IPS DF 4.7 (cell line): ENCODE measurements around the gene CDH18.

Experiments
- DNase-seq: peaks from one replicate; pipeline ENCODE4 v3.0.0-alpha.2; 2013; ENCODE audit warnings: low spot score; ENCODE audit errors: extremely low read depth

CDH18 gene

DNA sequence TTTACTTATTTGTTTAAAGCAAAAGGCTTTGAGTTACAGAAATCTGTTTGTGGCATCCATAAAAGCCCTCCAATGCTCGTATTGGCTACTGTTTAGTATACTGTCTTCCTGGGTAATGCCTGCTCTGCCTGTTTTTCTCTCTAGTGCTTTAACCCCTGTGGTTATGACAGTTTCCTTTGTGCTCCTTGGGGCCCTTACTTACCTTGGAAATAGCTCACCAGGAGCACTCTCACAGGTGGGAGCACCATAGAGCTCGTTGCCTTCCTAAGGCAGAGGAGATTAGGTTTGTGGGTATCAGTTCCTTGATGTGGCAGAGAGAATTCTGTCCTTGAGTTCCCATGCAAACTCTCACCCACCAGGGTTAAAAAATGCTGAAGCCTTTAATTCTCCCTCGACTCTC, 242.8 kb downstream of the CDH18 start:
- no peak for DNase-seq

DNA sequence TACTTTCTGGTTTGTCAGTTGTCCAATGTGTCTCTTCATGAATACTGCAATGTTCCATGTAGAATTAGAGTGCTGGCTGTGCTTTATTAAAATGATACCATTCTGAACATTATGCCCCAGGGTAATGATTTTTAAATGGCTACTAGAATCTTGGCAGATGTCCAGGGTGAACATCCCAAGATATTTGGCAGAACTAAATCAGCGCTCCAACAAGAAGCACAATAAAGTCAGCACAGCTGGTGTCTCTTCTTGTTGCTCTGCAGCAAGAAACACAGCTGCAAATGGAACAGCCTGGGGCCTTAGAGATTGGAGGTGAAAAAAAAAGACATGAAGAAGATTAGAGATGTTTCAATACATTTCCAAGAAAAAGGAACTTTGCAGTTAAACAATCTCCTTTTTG, 248.3 kb downstream of the CDH18 start:
- no peak for DNase-seq

DNA sequence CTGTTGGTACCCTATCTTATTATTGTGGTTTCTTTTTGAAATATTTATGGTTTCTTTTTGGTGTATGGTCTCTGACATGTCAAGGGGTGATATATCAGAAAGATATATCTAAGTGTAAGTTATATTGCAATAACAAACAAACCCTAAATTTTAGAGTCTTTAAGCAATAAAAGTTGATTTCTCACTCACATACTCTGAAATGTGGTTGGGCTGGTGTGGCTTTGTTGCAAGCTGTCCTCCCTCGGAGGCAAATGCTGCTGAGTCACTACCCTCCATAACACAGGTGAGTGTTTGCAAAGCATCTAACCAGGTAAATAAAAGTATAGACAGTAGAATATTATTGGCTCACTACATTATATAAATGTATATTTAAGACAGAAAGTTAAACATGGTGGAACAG, 253.2 kb downstream of the CDH18 start:
- no peak for DNase-seq

DNA sequence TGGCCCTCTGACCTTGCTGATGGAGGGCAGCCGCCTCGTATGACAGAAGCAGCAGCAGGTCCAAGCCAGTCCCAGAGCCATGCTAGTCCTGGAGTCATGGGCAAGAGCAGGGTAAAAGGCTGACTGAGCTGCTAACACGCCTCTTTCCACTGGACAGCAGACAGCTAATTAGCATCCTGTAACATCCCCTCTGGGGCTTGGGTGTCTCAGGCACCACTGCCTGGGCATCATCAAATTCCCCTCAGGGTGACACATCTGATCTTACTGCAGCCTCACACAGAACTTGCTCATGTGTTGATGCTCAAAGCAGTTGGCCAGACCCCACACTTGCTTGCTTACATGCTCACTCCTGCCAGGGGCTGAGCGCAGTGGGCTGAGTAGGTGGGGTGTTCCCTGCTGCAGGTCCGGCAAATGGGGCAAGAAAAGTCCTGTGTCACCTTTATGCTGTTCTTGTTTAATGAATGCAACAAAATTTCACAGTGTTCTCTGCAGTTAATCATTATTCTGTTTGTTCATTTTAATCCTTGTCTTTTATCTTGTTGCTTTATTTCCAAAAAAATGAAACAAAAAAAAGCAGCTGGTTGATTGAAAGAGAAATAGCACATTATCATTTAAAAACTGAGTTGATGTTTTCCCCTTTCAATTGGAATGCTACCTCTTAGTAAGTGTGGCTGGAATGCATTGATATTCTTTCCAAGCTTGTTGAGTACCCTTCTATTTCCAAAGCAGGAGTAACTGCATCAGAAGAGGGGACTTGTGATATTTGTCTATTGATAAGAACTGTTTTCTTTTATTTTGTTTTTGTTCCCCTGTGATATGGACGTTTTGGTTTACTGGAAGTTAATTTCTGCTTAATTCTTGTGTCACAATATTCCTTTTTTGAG, 254.1 kb downstream of the CDH18 start:
- DNase-seq = no peak

DNA sequence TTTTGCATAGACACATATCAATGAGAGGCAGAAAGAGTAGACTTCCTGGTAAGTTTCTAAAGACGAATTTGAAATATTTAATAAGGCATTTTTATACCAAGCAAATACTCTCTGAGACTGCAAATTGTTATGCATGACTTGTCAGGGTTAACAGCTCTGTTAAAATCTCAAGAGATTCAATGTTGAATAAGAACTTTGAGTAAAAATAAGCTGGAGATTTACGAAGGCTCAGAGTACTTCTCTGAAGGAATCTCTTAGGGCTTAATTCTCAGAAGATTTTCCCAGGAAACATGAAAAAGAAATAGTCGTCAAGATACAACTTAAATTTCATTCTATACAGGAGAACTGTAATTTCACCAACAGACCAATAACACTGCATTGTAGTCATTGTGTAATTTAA, 259.4 kb downstream of the CDH18 start:
- DNase-seq = no peak

DNA sequence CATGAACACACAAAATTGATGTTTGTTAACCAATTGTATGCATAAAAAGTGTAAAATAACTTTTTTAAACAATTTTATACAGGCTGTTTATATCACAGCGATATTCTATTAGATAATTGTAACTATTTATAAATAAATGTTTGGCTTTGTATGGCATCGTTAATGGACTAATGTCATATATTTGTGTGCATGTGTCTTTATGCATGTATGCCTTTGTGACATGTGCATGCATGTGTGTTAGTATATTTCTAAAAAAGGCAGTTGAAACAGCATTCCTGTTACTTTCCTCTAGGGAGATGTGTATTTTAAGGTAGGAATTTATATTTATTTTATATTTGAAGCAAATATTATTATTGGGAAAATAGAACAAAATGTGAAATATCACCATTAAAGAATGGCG, 268.9 kb downstream of the CDH18 start:
- DNase-seq = no peak

GRCh38 chr5:19713740-19714139, 274.3 kb downstream of the CDH18 start:
- no peak for DNase-seq

DNA sequence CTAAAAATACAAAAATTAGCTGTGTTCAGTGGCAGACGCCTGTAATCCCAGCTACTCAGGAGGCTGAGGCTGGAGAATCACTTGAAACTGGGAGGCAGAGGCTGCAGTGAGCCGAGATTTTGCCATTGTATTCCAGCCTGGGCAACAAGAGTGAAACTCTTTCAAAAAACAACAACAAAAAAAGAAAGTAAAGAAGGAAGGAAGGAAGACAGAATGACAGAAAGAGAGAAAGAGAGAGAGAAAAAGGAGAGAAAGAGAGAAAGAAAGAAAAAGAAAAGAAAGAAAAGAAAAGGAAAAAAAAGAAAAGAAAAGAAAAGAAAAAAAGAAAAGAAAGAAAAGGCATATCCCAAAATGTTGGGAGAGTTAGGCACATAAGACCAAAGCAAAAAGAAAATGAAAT, 278.6 kb downstream of the CDH18 start:
- no peak for DNase-seq

DNA sequence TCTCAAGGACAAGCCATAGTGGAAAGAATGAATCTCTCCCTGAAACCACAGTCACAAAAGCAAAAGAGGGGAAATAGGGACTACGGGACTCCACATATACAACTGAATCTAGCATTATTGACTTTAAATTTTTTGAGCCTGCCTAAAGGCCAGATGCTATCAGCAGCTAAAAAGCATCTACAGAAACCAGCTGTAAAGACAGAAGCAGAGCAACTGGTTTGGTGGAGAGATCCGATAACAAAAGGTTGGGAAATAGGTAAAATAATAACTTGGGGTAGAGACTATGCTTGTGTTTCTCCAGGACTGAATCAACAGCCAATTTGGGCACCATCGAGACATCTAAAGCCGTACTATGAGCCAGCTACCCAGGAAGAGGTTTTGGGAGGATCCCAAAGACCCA, 281.2 kb downstream of the CDH18 start:
- no peak for DNase-seq

DNA sequence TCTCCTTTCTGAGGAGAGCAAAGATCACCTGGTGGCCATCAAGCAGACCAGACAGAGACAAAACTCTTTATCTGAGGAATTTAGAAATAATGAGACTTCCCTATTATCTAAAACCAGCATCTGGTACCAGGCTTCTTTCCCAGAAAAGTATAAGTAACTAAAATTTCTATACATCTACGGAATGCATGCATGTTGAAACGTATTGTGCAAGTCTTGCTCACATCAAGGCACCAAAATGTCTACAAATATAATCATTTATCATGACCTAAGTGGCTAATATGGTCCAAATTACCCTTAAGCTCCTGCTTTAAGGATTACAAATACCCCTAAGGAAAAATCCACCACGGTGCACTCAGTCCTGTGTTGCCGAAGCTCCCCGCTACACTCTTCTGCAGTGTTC, 286.3 kb downstream of the CDH18 start:
- no peak for DNase-seq

DNA sequence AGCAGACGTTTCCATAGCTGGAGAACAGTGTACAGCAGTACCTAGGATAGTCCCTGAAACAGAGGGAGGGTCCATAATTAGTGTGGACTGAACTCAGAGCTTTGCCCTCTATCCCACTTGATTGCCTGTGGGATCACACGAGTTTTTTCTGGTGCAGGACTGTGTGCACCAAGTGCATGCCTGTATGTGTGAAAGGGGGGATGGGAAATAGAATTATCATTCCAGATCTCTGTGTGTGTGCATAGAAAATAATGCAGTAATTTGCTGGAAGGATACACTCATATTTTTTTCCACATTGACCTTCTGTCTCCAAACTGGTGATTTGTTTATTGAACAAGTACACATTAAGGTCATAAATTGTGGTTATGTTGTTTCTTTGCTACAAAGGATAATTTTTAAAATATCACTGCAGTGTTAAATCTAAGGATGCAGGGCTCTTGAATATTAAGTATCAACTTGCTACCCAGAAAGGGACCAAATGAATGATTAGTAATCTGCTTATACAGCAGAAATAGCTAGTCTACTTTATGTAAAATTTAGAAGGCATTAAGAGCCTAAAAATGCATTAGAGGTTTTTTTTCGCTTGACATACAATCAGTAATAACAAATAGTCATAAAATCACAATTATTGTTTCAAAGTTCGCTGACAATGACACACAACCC, 292.9 kb downstream of the CDH18 start:
- no peak for DNase-seq

DNA sequence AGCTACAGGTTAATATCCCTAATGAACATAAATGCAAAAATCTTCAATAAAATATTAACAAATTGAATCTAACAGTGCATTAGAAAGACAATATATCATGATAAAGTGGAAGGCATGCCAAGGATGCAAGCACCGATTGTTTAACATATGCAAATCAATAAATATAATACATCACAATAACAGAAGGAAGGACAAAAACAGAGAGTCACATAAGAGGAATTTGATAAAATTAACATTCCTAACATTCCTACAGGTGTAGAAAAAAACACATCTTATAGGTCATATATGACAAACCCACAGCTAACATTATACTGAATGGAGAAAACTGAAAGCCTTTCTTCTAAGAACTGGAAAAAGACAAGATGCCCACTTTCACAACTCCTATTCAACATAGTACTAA, 297.0 kb downstream of the CDH18 start:
- DNase-seq = no peak

- no peak for DNase-seq
Observed at GRCh38 chr5:19685473-19685872, 302.5 kb downstream of the CDH18 start.

DNA sequence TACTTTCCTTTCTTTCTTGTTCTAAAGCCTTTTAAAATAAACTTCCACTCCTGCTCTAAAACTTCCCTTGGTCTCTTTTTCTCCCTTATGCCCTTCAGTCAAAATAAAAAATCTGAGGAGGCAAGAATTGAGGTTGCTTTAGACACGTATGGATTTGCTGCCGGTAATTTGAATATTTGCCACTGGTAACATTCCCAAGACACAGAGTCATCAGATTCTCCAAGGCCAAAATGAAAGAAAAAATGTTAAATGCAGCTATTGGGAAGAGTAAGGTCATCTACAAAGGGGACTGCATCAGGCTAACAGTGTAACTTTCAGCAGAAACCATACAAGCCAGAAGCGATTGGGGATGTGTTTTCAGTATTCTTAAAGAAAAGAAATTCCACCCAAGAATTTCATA, 311.1 kb downstream of the CDH18 start:
- no peak for DNase-seq

DNA sequence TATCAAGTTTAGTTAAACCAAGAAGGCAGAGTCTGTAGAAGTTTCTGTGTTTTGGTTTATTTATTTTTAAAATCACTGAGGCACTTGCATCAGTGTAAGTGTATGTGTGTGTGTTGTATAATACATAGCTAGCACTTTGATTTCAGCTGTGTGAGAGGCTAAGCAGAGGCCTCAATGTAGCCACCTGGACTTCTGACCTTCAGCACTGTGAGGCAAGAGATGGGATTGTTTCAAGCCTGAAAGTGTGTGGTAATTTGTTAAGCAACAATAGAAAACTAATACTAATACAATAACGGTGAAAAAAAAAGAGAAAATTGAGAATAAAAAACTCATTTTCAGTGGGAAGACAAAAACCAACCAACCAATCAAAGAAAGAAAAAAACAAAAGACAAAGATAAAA, 327.3 kb downstream of the CDH18 start:
- no peak for DNase-seq

DNA sequence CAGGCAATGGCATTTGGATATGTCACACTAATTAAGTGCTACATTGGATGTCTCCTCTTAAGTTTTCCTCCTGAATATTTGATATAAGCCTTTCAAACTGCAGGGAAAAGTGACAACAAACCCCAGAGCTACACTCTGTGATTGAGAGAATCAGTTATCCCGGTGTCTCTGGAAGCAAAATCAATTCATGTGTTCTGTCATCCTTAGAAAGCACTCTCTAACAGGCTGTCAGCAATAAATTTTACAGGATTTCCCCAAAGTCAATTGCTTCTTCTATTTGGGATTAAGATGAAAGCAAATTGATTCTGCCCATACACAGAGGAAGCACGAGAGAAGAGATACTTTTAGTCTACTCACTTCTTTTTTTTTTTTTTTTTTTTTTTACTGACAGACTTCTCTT, 332.4 kb downstream of the CDH18 start:
- no peak for DNase-seq

DNA sequence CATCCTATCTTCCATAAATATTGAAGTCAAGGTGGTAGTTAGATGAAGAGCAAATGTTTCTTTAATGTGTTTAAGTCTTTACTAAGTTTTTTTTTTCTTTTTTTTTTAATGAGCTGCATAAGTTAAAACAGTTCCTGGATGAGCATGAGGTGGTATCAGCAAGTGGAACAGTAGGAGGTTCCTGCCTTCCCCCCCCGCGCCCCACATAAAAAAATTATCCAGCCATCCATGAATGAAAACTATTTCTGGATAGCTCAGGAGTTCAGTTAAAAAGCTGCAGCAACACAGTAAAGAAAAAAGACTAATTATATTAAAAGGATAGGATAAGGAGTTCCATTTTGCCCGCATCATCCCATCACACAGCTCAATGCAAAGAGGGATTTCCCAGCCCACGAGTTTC, 349.5 kb downstream of the CDH18 start:
- no peak for DNase-seq

GRCh38 chr5:19630876-19631275, 357.1 kb downstream of the CDH18 start:
- no peak for DNase-seq

DNA sequence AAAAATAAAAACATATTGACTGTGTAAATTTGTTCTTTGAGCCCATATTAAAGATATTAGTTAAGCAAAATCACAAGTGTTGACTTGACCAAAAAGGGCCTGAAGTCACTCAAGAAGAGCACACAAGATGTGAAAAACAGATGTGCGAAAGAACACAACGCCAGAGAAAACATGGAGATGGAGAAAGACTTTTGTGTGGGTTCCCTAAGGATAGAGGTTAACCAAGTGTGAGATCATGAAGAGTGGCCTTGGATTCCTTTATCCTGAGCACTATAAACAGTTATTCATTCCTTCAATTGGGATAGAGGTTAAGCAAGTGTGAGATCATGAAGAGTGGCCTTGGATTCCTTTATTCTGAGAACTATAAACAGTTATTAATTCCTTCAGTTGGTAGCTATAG, 361.8 kb downstream of the CDH18 start:
- no peak for DNase-seq

DNA sequence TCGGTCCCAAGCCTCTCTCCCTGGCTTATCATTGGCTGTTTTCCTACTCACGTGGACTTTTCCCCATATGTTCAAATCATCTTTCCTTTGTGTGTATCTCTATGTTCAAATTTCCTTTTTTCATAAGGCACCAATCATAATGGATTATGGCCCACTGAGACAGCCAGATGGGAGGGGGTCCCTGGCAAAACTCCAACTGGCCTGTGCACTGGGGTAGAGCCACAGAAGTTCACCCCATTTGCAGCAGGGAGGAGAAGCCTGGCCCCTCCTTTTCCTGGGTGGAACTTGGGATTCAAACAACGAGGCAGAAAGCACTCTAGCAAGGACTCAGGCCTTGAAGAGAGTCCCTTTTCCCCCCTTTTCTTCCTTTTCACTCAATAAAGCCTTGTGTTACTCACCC, 362.4 kb downstream of the CDH18 start:
- no peak for DNase-seq

- no peak for DNase-seq
Observed at GRCh38 chr5:19619571-19619970, 368.4 kb downstream of the CDH18 start.

DNA sequence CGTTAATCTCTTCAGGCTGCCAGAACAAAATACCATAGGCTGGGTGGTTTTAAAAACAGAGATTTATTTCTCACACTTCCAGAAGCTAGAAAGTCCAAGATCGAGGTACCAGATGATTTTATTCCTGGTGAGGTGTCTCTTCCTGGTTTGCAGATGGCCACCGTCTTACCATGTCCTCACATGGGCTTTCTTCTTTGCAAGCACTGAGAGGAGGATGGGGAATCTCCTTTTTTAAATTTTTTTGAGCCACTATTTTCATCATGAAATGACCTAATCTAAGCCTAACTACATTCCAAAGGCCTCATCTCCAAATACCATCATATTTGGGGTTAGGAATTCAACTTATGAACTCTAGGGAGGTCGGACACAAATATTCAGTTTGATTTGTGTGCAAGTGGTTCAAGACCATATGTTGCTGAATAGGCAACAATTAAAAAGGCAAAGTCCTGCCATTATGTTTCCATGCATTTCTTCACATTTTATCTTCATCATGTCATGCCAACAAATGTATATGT, 371.2 kb downstream of the CDH18 start:
- DNase-seq = no peak

- no peak for DNase-seq
Observed at GRCh38 chr5:19615661-19616060, 372.3 kb downstream of the CDH18 start.
